Mesothelial cell of epicardium (in vitro differentiated cells): ENCODE data around the gene NEK10. TPM values are rescaled to one million over a fixed set of nuclear protein-coding genes. Genes with fewer than 3 reads are reported as not detected.

ENCODE experiments used
- DNase-seq, 2 experiments: peaks; one replicate each; pipeline ENCODE4 v3.0.0; 2021; ENCODE audit warnings: low spot score in 2 of 2; ENCODE audit not compliant: unreplicated experiment in 2 of 2
- H3K27ac Mint-ChIP-seq: 2 replicates; pipeline ENCODE4 v1.8.0; 2021; ENCODE audit warnings: mixed read lengths
- H3K27me3 Mint-ChIP-seq: 2 replicates; pipeline ENCODE4 v1.8.0; 2021; ENCODE audit warnings: low read depth, mixed read lengths
- H3K36me3 Mint-ChIP-seq: 2 replicates; pipeline ENCODE4 v1.8.0; 2021; ENCODE audit warnings: mixed read lengths
- H3K4me1 Mint-ChIP-seq: 2 replicates; pipeline ENCODE4 v1.8.0; 2021; ENCODE audit warnings: mixed read lengths
- H3K4me3 Mint-ChIP-seq: 2 replicates; pipeline ENCODE4 v1.8.0; 2021; ENCODE audit warnings: mild to moderate bottlenecking, moderate library complexity, mixed read lengths
- H3K9me3 Mint-ChIP-seq: 2 replicates; pipeline ENCODE4 v1.8.0; 2021; ENCODE audit warnings: mixed read lengths
- total RNA-seq: library from RNA; stranded (reverse); gene quantifications from 3 replicates; pipeline ENCODE4 v1.2.1, GENCODE V29; 2021
- TF ChIP-seq, protein P1 (sequence below): fragments of 200-600 bp; sonication (generic); IDR thresholded peaks from one replicate; pipeline ENCODE4 v1.5.0; 2021; ENCODE audit warnings: antibody characterized with exemption; ENCODE audit not compliant: unreplicated experiment

The NEK10 gene
- total RNA-seq, 1 donor from 2014 or later, result 1.2 TPM

DNA sequence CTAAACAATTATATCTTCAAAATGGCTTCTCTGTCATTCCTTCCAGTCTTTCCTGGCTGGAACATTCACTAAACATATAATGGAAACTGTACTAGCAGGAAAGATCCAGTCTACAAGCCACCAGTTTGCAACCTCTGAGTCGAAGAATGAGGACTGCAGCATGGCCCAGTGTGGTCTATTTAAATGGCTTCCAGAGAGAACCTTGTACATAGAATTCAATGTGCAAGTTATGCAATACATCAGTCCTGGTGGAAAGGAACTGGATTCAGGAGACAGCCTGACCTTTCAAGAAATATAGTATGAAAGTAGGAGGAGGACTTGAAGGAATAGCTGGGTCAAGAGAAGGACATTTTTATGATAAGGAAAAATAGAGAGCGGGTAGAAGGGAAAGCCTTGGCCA is 49.9 kb downstream of the NEK10 start:
- TF ChIP-seq, protein P1, sequence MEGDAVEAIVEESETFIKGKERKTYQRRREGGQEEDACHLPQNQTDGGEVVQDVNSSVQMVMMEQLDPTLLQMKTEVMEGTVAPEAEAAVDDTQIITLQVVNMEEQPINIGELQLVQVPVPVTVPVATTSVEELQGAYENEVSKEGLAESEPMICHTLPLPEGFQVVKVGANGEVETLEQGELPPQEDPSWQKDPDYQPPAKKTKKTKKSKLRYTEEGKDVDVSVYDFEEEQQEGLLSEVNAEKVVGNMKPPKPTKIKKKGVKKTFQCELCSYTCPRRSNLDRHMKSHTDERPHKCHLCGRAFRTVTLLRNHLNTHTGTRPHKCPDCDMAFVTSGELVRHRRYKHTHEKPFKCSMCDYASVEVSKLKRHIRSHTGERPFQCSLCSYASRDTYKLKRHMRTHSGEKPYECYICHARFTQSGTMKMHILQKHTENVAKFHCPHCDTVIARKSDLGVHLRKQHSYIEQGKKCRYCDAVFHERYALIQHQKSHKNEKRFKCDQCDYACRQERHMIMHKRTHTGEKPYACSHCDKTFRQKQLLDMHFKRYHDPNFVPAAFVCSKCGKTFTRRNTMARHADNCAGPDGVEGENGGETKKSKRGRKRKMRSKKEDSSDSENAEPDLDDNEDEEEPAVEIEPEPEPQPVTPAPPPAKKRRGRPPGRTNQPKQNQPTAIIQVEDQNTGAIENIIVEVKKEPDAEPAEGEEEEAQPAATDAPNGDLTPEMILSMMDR, result no peak
- Mint-ChIP-seq H3K4me1 (no peaks in the 10 kb centered on the region), H3K9me3 (no peaks in the 10 kb centered on the region), H3K27me3 (no peaks in the 10 kb centered on the region), H3K4me3 (no peak overlapping the region), H3K27ac (no peak overlapping the region), H3K36me3 (no peaks in the 10 kb centered on the region)
- no peak for DNase-seq

DNA sequence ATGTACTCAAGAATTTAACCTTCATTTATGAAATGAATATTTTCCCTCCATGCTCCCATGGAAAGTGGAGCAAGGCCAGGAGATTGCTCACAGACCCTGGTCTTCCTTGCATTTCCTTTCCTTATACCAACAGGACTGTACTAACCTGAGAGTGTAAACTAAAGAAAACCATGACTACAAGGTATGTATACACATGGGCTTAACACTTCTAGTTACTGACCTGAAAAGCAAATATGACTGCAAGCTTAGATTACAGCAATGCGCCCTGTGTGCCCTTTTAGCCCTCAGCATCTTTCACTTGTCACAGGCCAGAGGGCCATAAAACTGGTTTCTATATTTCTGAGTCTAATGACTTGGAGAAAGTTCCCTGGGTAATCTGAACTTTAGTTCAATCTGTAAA is 52.1 kb downstream of the NEK10 start:
- no peak overlapping the region for H3K27ac Mint-ChIP-seq
- no peak overlapping the region for H3K4me3 Mint-ChIP-seq
- no peaks in the 10 kb centered on the region for H3K9me3 Mint-ChIP-seq
- TF ChIP-seq, protein P1, result no peak
- DNase-seq, result no peak
- H3K36me3 Mint-ChIP-seq, result no peaks in the 10 kb centered on the region
- no peaks in the 10 kb centered on the region for H3K27me3 Mint-ChIP-seq
- no peaks in the 10 kb centered on the region for H3K4me1 Mint-ChIP-seq

DNA sequence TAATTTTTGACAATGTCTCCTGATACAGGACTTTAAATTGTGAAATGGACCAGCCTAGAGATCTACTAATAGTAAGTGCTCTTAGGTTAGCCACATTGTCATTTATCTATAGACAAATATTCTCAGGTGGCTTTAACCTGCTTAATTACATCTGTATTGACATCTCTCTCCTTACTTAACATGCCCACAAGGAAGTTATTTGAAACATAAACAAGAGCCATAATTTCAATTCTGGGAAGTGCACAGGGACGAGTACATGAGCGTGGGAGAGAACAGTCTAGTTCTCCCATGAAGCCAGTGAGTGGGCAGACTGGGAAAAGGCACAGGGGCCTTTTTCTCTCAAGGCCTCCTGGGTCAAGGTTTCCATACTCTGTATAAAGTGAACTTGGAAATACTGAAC is 54.2 kb downstream of the NEK10 start:
- Mint-ChIP-seq H3K36me3 (no peaks in the 10 kb centered on the region), H3K9me3 (no peaks in the 10 kb centered on the region), H3K27me3 (no peaks in the 10 kb centered on the region), H3K4me3 (no peak overlapping the region), H3K4me1 (peaks cover 6% of the 10 kb centered on the region), H3K27ac (no peak overlapping the region)
- no peak for DNase-seq
- TF ChIP-seq, protein P1, result no peak

DNA sequence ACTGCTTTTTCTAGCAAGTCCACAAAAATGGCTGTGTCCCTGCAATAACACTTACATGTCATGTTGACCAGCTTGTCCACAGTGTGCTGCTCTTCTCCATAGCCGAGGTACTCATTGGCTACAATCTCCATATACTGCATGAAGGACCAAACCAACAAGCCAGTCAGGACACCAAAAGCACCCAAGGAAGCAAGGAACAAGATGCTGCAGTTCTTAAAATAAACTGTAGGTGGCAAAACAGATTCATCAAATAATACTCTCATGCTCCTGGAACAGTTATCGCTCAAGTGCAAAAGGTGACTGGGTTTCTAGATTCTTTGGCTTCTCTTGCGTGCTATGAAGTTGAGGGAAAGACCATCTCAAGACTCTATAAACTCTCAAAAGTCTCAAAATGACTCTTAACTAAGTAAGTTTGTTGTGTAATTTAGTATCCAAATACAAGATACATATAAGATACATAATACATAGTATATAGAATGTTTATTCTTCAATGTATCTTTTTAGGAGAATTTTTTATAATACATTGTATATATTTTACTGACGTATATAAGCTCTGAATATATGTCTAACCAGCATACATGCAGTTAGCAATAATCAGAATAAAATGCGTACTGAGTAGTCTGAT is 57.0 kb downstream of the NEK10 start:
- no peak overlapping the region for H3K4me3 Mint-ChIP-seq
- TF ChIP-seq, protein P1, result peak; percentile 83
- no peaks in the 10 kb centered on the region for H3K36me3 Mint-ChIP-seq
- no peak for DNase-seq
- no peaks in the 10 kb centered on the region for H3K27me3 Mint-ChIP-seq
- no peaks in the 10 kb centered on the region for H3K9me3 Mint-ChIP-seq
- H3K4me1 Mint-ChIP-seq, result peaks cover 6% of the 10 kb centered on the region
- H3K27ac Mint-ChIP-seq, result no peak overlapping the region

DNA sequence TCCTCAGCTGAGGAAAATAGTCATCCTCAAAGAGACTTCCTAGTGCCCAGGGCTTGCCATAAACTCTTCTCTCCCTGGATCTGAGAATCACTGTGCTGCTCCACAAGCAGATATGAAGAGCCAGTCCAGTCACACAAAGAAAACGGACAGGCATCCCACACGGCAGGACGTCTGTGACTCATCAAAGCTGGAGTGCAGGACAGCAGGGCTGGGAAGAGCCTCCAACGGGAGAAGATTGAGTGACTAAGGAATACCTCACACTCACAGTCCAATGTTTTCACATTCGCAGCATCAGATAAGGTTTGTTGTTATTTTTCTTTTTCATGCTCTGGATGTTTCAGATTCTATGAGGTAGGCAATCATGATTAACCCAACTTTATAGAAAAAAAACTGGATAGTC is 57.8 kb downstream of the NEK10 start:
- no peaks in the 10 kb centered on the region for H3K36me3 Mint-ChIP-seq
- TF ChIP-seq, protein P1, result no peak
- no peak overlapping the region for H3K27ac Mint-ChIP-seq
- peaks cover 6% of the 10 kb centered on the region for H3K4me1 Mint-ChIP-seq
- no peak for DNase-seq
- no peaks in the 10 kb centered on the region for H3K9me3 Mint-ChIP-seq
- H3K27me3 Mint-ChIP-seq, result no peaks in the 10 kb centered on the region
- H3K4me3 Mint-ChIP-seq, result no peak overlapping the region

DNA sequence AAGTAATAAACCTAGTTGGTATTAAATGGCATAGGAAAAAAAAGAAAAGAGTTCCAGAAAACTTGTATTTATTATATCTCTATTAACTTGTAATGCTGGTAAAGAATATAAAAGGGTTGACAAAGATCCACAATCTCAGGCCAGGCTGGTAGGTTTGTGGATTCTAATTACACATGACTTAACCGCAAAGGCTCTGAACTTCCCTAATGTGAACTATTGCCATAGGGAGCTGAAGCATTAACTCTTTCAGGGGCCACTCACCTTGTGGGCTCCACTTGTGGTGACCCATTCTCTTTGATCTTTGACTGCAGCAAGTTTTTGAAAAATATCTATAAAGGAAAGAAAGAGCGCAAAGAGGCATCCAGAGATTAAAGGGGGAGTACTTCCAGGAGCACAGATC is 58.5 kb downstream of the NEK10 start:
- peaks cover 6% of the 10 kb centered on the region for H3K4me1 Mint-ChIP-seq
- H3K9me3 Mint-ChIP-seq, result no peaks in the 10 kb centered on the region
- no peak overlapping the region for H3K4me3 Mint-ChIP-seq

More for the DNA sequence above, 58.5 kb downstream of the NEK10 start:
- Mint-ChIP-seq H3K27ac (no peak overlapping the region), H3K36me3 (no peaks in the 10 kb centered on the region), H3K27me3 (no peaks in the 10 kb centered on the region)
- no peak for DNase-seq
- TF ChIP-seq, protein P1, result no peak
